HG02852 (cell line): ENCODE data around the gene DNAJB8.

Source experiments
- ATAC-seq: cut with Tn5 transposase; IDR thresholded peaks from one replicate; pipeline ENCODE4 v1.9.1; 2021; ENCODE audit warnings: mild to moderate bottlenecking, moderate library complexity; ENCODE audit not compliant: unreplicated experiment

DNAJB8 gene

GRCh38 chr3:128484404-128485281 is 18.0 kb upstream of the DNAJB8 start:
- no peak for ATAC-seq

GRCh38 chr3:128483657-128484403 is 17.1 kb upstream of the DNAJB8 start:
- ATAC-seq, result no peak

GRCh38 chr3:128482666-128483656 is 16.3 kb upstream of the DNAJB8 start:
- ATAC-seq, result no peak

GRCh38 chr3:128482175-128482574 is 15.5 kb upstream of the DNAJB8 start:
- no peak for ATAC-seq

GRCh38 chr3:128481438-128481942 is 14.8 kb upstream of the DNAJB8 start:
- no peak for ATAC-seq

GRCh38 chr3:128480717-128481437 is 14.2 kb upstream of the DNAJB8 start:
- no peak for ATAC-seq

GRCh38 chr3:128480278-128480677 is 13.6 kb upstream of the DNAJB8 start:
- ATAC-seq, result no peak

GRCh38 chr3:128479558-128480086 is 12.9 kb upstream of the DNAJB8 start:
- no peak for ATAC-seq

- ATAC-seq, result no peak
Measured at GRCh38 chr3:128478576-128479506, 12.2 kb upstream of the DNAJB8 start.

GRCh38 chr3:128476659-128477058 is 10.0 kb upstream of the DNAJB8 start:
- no peak for ATAC-seq

GRCh38 chr3:128475355-128475754 is 8.7 kb upstream of the DNAJB8 start:
- no peak for ATAC-seq

GRCh38 chr3:128473737-128474136 is 7.0 kb upstream of the DNAJB8 start:
- ATAC-seq, result no peak

- ATAC-seq, result no peak
Measured at GRCh38 chr3:128473180-128473519, 6.5 kb upstream of the DNAJB8 start.

- no peak for ATAC-seq
Measured at GRCh38 chr3:128472449-128473179, 5.9 kb upstream of the DNAJB8 start.

- ATAC-seq, result no peak
Measured at GRCh38 chr3:128471720-128472119, 5.0 kb upstream of the DNAJB8 start.

GRCh38 chr3:128471110-128471509 is 4.4 kb upstream of the DNAJB8 start:
- no peak for ATAC-seq

GRCh38 chr3:128470134-128470899 is 3.6 kb upstream of the DNAJB8 start:
- no peak for ATAC-seq
